GM23338 (cell line): ENCODE results near the gene ZNF28. TPM values are rescaled to one million over a fixed set of nuclear protein-coding genes. Genes with fewer than 3 reads are reported as not detected.

Experiments used
- ATAC-seq: fragments of 200-7000 bp; cut with Tn5 transposase; 3 replicates; pipeline ENCODE4 v1.9.1; 2020
- DNase-seq: peaks from one replicate; pipeline ENCODE4 v3.0.0-alpha.2; 2015; ENCODE audit warnings: low spot score
- H2AFZ ChIP-seq: fragments of 200-600 bp; sonication (generic); 2 replicates; pipeline ENCODE4 v1.8.0; 2016; ENCODE audit warnings: antibody characterized with exemption, mild to moderate bottlenecking, moderate library complexity
- H3F3A ChIP-seq: fragments of 200-600 bp; sonication (generic); replicated peaks from 2 replicates; pipeline ENCODE4 v1.8.0; 2017; ENCODE audit warnings: antibody characterized with exemption, mixed run types, low read depth
- H3K27ac ChIP-seq: fragments of 200-600 bp; sonication (generic); 2 replicates; pipeline ENCODE4 v1.6.1; 2016; ENCODE audit warnings: low read depth
- H3K27me3 ChIP-seq: fragments of 200-600 bp; sonication (generic); 2 replicates; pipeline ENCODE4 v1.8.0; 2016; ENCODE audit warnings: mild to moderate bottlenecking, mixed run types, moderate library complexity; ENCODE audit not compliant: insufficient read depth
- H3K36me3 ChIP-seq: fragments of 200-600 bp; sonication (generic); 2 replicates; pipeline ENCODE4 v1.8.0; 2016; ENCODE audit warnings: mild to moderate bottlenecking; ENCODE audit not compliant: insufficient read depth
- H3K4me1 ChIP-seq: fragments of 200-600 bp; sonication (generic); 2 replicates; pipeline ENCODE4 v1.8.0; 2016; ENCODE audit warnings: mild to moderate bottlenecking, moderate library complexity; ENCODE audit not compliant: insufficient read depth
- H3K4me2 ChIP-seq: fragments of 200-600 bp; sonication (generic); 2 replicates; pipeline ENCODE4 v1.7.1; 2017; ENCODE audit warnings: mixed run types
- H3K4me3 ChIP-seq: fragments of 200-600 bp; sonication (generic); 2 replicates; pipeline ENCODE4 v1.6.1; 2016; ENCODE audit warnings: mixed run types
- H3K79me2 ChIP-seq: fragments of 200-600 bp; sonication (generic); replicated peaks from 2 replicates; pipeline ENCODE4 v1.8.0; 2017; ENCODE audit warnings: mild to moderate bottlenecking; ENCODE audit not compliant: insufficient read depth
- H3K9me2 ChIP-seq: fragments of 200-600 bp; sonication (generic); 2 replicates; pipeline ENCODE4 v1.8.0; 2017; ENCODE audit not compliant: insufficient read depth
- H4K20me1 ChIP-seq: fragments of 200-600 bp; sonication (generic); replicated peaks from 2 replicates; pipeline ENCODE4 v1.8.0; 2017; ENCODE audit warnings: mild to moderate bottlenecking; ENCODE audit not compliant: insufficient read depth
- H3K27ac Mint-ChIP-seq: 2 replicates; pipeline ENCODE4 v1.8.0; 2020; ENCODE audit warnings: inconsistent platforms, mild to moderate bottlenecking, moderate library complexity, mixed read lengths
- H3K27me3 Mint-ChIP-seq: 3 replicates; pipeline ENCODE4 v1.8.0; 2022; ENCODE audit warnings: low read depth, mild to moderate bottlenecking, moderate library complexity, mixed read lengths, inconsistent platforms; ENCODE audit not compliant: insufficient read depth, poor library complexity
- H3K36me3 Mint-ChIP-seq: 3 replicates; pipeline ENCODE4 v1.8.0; 2021; ENCODE audit warnings: low read depth, mild to moderate bottlenecking, inconsistent platforms, moderate library complexity, mixed read lengths
- H3K4me1 Mint-ChIP-seq: 3 replicates; pipeline ENCODE4 v1.8.0; 2020; ENCODE audit warnings: mild to moderate bottlenecking, inconsistent platforms, mixed read lengths
- H3K4me3 Mint-ChIP-seq: 3 replicates; pipeline ENCODE4 v1.8.0; 2021; ENCODE audit warnings: moderate library complexity, mild to moderate bottlenecking, inconsistent platforms, mixed read lengths
- H3K9me3 Mint-ChIP-seq: 3 replicates; pipeline ENCODE4 v1.8.0; 2020; ENCODE audit warnings: moderate library complexity, mild to moderate bottlenecking, inconsistent platforms, mixed read lengths
- CREB1 ChIP-seq: fragments of 250-450 bp; sonication (Bioruptor Pico); IDR thresholded peaks from 2 replicates; pipeline ENCODE4 v1.5.0; 2020; ENCODE audit warnings: low read depth, mild to moderate bottlenecking, moderate library complexity
- ETS1 ChIP-seq: IDR thresholded peaks from 2 replicates; pipeline ENCODE4 v1.6.1; 2016; ENCODE audit warnings: antibody characterized with exemption
- EZH2 ChIP-seq: fragments of 200-600 bp; sonication (generic); IDR thresholded peaks from one replicate; pipeline ENCODE4 v1.8.0; 2017; ENCODE audit warnings: antibody characterized with exemption, mild to moderate bottlenecking, low read depth; ENCODE audit not compliant: unreplicated experiment
- EZH2phosphoT487 ChIP-seq: fragments of 200-600 bp; sonication (generic); IDR thresholded peaks from one replicate; pipeline ENCODE4 v1.8.1; 2018; ENCODE audit warnings: antibody characterized with exemption; ENCODE audit not compliant: unreplicated experiment
- JUNB ChIP-seq: IDR thresholded peaks from one replicate; pipeline ENCODE4 v1.6.1; 2016; ENCODE audit warnings: antibody characterized with exemption; ENCODE audit not compliant: unreplicated experiment
- NANOG ChIP-seq: IDR thresholded peaks from 2 replicates; pipeline ENCODE4 v1.6.1; 2016; ENCODE audit warnings: antibody characterized with exemption, borderline replicate concordance
- POLR2AphosphoS5 ChIP-seq: IDR thresholded peaks from 2 replicates; pipeline ENCODE4 v1.6.1; 2016; ENCODE audit warnings: antibody characterized with exemption, low read depth
- ZNF114 ChIP-seq: fragments of 250-450 bp; sonication (Bioruptor Pico); IDR thresholded peaks from 2 replicates; pipeline ENCODE4 v1.5.0; 2020; ENCODE audit warnings: mild to moderate bottlenecking, moderate library complexity
- ZNF331 ChIP-seq: fragments of 250-450 bp; sonication (Bioruptor Pico); IDR thresholded peaks from 2 replicates; pipeline ENCODE4 v1.5.0; 2020; ENCODE audit warnings: low read depth, mild to moderate bottlenecking, moderate library complexity
- polyA plus RNA-seq: library from polyadenylated mRNA; unstranded; fragments of >200 nt; fragmentation: Nextera tagmentation; extraction: Ambion mirVana; gene quantifications from 2 replicates; pipeline ENCODE4 v1.2.1, GENCODE V29; 2016
- total RNA-seq: library from RNA; depleted of rRNA; stranded (reverse); fragments of >200 nt; shearing (Covaris generic); gene quantifications from 2 replicates; pipeline ENCODE4 v1.2.3, GENCODE V29; 2014
- TF ChIP-seq, protein P1 (sequence below): fragments of 250-450 bp; sonication (Bioruptor Pico); IDR thresholded peaks from 2 replicates; pipeline ENCODE4 v1.5.0; 2020; ENCODE audit warnings: mild to moderate bottlenecking, moderate library complexity

ZNF28 gene
- total and polyA plus RNA-seq, 2 experiments from 2014 or later: 12.5 to 42.0 TPM

DNA sequence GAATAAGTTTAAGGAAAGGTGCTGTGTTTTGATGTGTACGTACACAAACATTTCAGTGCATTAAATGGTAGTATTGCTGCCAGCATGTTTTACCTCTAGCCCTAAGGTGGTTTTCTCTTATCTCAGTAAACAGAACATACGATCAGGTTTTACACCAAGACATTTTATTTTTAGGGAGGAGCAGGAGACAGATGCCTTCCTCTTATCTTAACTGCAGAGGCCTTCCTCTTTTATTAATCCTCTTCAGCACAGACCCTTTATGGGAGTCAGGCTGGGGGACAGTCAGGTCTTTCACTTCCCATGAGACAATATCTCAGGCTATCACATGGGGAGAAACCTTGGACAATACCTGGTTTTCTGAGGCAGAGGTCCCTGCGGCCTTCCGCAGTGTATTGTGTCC is 71.7 kb downstream of the ZNF28 start:
- Histone ChIP-seq H3K36me3 (no peaks in the 10 kb centered on the region), H3K4me3 (no peak overlapping the region), H3K27ac (no peak overlapping the region), H3K9me2 (no peaks in the 10 kb centered on the region), H4K20me1 (no peaks in the 10 kb centered on the region), H3K27me3 (no peaks in the 10 kb centered on the region), H3K4me1 (no peaks in the 10 kb centered on the region; the same call in 1 of the 2 replicates), H3K4me2 (no peak overlapping the region), H3F3A (no peaks in the 10 kb centered on the region), H2AFZ (no peak overlapping the region), H3K79me2 (no peaks in the 10 kb centered on the region)
- no peak overlapping the region for H3K27ac Mint-ChIP-seq
- no peak for ATAC-seq
- DNase-seq: no peak
- peaks cover 5% of the 10 kb centered on the region; the same call in 2 of the 3 replicates for H3K36me3 Mint-ChIP-seq
- no peak overlapping the region for H3K4me3 Mint-ChIP-seq
- TF ChIP-seq POLR2AphosphoS5: no peak
- TF ChIP-seq ZNF331 (CRISPR knock-in tag): no peak
- TF ChIP-seq ZNF114 (CRISPR knock-in tag): no peak
- no peak for TF ChIP-seq EZH2phosphoT487
- no peak for TF ChIP-seq CREB1
- no peak for TF ChIP-seq EZH2
- TF ChIP-seq NANOG: no peak
- TF ChIP-seq, protein P1, sequence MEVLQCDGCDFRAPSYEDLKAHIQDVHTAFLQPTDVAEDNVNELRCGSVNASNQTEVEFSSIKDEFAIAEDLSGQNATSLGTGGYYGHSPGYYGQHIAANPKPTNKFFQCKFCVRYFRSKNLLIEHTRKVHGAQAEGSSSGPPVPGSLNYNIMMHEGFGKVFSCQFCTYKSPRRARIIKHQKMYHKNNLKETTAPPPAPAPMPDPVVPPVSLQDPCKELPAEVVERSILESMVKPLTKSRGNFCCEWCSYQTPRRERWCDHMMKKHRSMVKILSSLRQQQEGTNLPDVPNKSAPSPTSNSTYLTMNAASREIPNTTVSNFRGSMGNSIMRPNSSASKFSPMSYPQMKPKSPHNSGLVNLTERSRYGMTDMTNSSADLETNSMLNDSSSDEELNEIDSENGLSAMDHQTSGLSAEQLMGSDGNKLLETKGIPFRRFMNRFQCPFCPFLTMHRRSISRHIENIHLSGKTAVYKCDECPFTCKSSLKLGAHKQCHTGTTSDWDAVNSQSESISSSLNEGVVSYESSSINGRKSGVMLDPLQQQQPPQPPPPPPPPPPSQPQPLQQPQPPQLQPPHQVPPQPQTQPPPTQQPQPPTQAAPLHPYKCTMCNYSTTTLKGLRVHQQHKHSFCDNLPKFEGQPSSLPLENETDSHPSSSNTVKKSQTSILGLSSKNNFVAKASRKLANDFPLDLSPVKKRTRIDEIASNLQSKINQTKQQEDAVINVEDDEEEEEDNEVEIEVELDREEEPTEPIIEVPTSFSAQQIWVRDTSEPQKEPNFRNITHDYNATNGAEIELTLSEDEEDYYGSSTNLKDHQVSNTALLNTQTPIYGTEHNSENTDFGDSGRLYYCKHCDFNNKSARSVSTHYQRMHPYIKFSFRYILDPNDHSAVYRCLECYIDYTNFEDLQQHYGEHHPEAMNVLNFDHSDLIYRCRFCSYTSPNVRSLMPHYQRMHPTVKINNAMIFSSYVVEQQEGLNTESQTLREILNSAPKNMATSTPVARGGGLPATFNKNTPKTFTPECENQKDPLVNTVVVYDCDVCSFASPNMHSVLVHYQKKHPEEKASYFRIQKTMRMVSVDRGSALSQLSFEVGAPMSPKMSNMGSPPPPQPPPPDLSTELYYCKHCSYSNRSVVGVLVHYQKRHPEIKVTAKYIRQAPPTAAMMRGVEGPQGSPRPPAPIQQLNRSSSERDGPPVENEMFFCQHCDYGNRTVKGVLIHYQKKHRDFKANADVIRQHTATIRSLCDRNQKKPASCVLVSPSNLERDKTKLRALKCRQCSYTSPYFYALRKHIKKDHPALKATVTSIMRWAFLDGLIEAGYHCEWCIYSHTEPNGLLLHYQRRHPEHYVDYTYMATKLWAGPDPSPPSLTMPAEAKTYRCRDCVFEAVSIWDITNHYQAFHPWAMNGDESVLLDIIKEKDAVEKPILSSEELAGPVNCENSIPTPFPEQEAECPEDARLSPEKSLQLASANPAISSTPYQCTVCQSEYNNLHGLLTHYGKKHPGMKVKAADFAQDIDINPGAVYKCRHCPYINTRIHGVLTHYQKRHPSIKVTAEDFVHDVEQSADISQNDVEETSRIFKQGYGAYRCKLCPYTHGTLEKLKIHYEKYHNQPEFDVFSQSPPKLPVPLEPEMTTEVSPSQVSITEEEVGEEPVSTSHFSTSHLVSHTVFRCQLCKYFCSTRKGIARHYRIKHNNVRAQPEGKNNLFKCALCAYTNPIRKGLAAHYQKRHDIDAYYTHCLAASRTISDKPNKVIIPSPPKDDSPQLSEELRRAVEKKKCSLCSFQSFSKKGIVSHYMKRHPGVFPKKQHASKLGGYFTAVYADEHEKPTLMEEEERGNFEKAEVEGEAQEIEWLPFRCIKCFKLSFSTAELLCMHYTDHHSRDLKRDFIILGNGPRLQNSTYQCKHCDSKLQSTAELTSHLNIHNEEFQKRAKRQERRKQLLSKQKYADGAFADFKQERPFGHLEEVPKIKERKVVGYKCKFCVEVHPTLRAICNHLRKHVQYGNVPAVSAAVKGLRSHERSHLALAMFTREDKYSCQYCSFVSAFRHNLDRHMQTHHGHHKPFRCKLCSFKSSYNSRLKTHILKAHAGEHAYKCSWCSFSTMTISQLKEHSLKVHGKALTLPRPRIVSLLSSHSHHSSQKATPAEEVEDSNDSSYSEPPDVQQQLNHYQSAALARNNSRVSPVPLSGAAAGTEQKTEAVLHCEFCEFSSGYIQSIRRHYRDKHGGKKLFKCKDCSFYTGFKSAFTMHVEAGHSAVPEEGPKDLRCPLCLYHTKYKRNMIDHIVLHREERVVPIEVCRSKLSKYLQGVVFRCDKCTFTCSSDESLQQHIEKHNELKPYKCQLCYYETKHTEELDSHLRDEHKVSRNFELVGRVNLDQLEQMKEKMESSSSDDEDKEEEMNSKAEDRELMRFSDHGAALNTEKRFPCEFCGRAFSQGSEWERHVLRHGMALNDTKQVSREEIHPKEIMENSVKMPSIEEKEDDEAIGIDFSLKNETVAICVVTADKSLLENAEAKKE (CRISPR knock-in tag): no peak
- TF ChIP-seq ETS1: no peak
- TF ChIP-seq JUNB: no peak
- peaks cover 5% of the 10 kb centered on the region; the same call in 1 of the 3 replicates for H3K4me1 Mint-ChIP-seq
- H3K9me3 Mint-ChIP-seq: peaks cover 5% of the 10 kb centered on the region
- H3K27me3 Mint-ChIP-seq: peaks cover 2% of the 10 kb centered on the region
